OCI-LY1 (cell line): ENCODE data around the gene MCF2L2.

Source experiments
- H2AFZ ChIP-seq: fragments of 200-600 bp; sonication (generic), shearing (Covaris generic); 2 replicates; pipeline ENCODE4 v1.6.0; 2014; ENCODE audit warnings: antibody characterized with exemption, mild to moderate bottlenecking, low read length
- H3F3A ChIP-seq: fragments of 200-600 bp; sonication (generic), shearing (Covaris generic); 2 replicates; pipeline ENCODE4 v1.6.0; 2014; ENCODE audit warnings: mild to moderate bottlenecking, antibody characterized with exemption, low read length, moderate library complexity; ENCODE audit not compliant: insufficient read depth
- H3K27ac ChIP-seq: fragments of 200-600 bp; sonication (generic); 2 replicates; pipeline ENCODE4 v1.5.1; 2014; ENCODE audit warnings: low read length, mixed run types, mild to moderate bottlenecking, low read depth; ENCODE audit not compliant: poor library complexity, severe bottlenecking
- H3K27me3 ChIP-seq: fragments of 200-600 bp; sonication (generic); 2 replicates; pipeline ENCODE4 v1.6.0; 2014; ENCODE audit warnings: antibody characterized with exemption, mild to moderate bottlenecking, low read length, moderate library complexity; ENCODE audit not compliant: insufficient read depth
- H3K36me3 ChIP-seq: fragments of 200-600 bp; sonication (generic); 2 replicates; pipeline ENCODE4 v1.6.1; 2014; ENCODE audit warnings: mild to moderate bottlenecking, antibody characterized with exemption, low read length, moderate library complexity, mixed read lengths; ENCODE audit not compliant: insufficient read depth
- H3K4me1 ChIP-seq: fragments of 200-600 bp; sonication (generic); 2 replicates; pipeline ENCODE4 v1.5.1; 2014; ENCODE audit warnings: mild to moderate bottlenecking, low read length, moderate library complexity; ENCODE audit not compliant: insufficient read depth, severe bottlenecking
- H3K4me2 ChIP-seq: fragments of 200-600 bp; sonication (generic), shearing (Covaris generic); 2 replicates; pipeline ENCODE4 v1.6.1; 2014; ENCODE audit warnings: low read length
- H3K4me3 ChIP-seq: fragments of 200-600 bp; sonication (generic); 2 replicates; pipeline ENCODE4 v1.5.1; 2014; ENCODE audit warnings: low read length, low read depth, mild to moderate bottlenecking, mixed read lengths; ENCODE audit not compliant: poor library complexity, severe bottlenecking
- H3K79me2 ChIP-seq: fragments of 200-600 bp; shearing (Covaris generic); 2 replicates; pipeline ENCODE4 v1.6.1; 2016; ENCODE audit warnings: mixed run types, low read length, mixed read lengths; ENCODE audit not compliant: insufficient read depth
- H3K9ac ChIP-seq: fragments of 200-600 bp; sonication (generic), shearing (Covaris generic); 2 replicates; pipeline ENCODE4 v1.6.1; 2014; ENCODE audit warnings: mild to moderate bottlenecking, low read length, mixed read lengths
- H3K9me2 ChIP-seq: fragments of 200-600 bp; sonication (generic), shearing (Covaris generic); 2 replicates; pipeline ENCODE4 v1.6.1; 2014; ENCODE audit warnings: low read depth, mild to moderate bottlenecking, low read length, mixed read lengths
- H3K9me3 ChIP-seq: fragments of 200-600 bp; shearing (Covaris generic); 2 replicates; pipeline ENCODE4 v1.6.1; 2014; ENCODE audit warnings: low read length, mixed read lengths
- H4K20me1 ChIP-seq: fragments of 200-600 bp; sonication (generic), shearing (Covaris generic); 2 replicates; pipeline ENCODE4 v1.6.0; 2016; ENCODE audit warnings: mild to moderate bottlenecking, low read length; ENCODE audit not compliant: insufficient read depth
- CTCF ChIP-seq: fragments of 200-600 bp; sonication (generic), shearing (Covaris generic); IDR thresholded peaks from 2 replicates; pipeline ENCODE4 v1.5.1; 2017; ENCODE audit warnings: mild to moderate bottlenecking, antibody characterized with exemption, low read length, moderate library complexity, mixed read lengths
- EZH2 ChIP-seq: fragments of 200-600 bp; sonication (generic), shearing (Covaris generic); IDR thresholded peaks from 2 replicates; pipeline ENCODE4 v1.8.0; 2017; ENCODE audit warnings: borderline replicate concordance, mixed run types, mild to moderate bottlenecking, antibody characterized with exemption, low read length, moderate library complexity, mixed read lengths

Gene MCF2L2

GRCh38 chr3:183255348-183255730 lies 173.1 kb downstream of the MCF2L2 start:
- TF ChIP-seq EZH2 (no peak), CTCF (no peak)
- Histone ChIP-seq H3K79me2 (no peaks in the 10 kb centered on the region), H3K9me2 (no peaks in the 10 kb centered on the region), H3K9ac (no peak overlapping the region), H3K36me3 (no peaks in the 10 kb centered on the region), H3K4me3 (no peak overlapping the region), H3K4me2 (no peak overlapping the region), H3K27ac (no peak overlapping the region), H3K4me1 (no peaks in the 10 kb centered on the region), H3F3A (no peaks in the 10 kb centered on the region), H3K27me3 (peaks cover 6% of the 10 kb centered on the region; the same call in 1 of the 2 replicates), H2AFZ (no peak overlapping the region), H4K20me1 (no peaks in the 10 kb centered on the region), H3K9me3 (no peaks in the 10 kb centered on the region)

- H3K4me2 ChIP-seq = no peak overlapping the region
- H3F3A ChIP-seq = no peaks in the 10 kb centered on the region
- H3K4me1 ChIP-seq = no peaks in the 10 kb centered on the region
- H3K27me3 ChIP-seq = peaks cover 3% of the 10 kb centered on the region; the same call in 1 of the 2 replicates
- TF ChIP-seq EZH2 (no peak), CTCF (no peak)
- H4K20me1 ChIP-seq = no peaks in the 10 kb centered on the region
- no peak overlapping the region for H3K27ac ChIP-seq
- H3K36me3 ChIP-seq = no peaks in the 10 kb centered on the region
- no peak overlapping the region for H2AFZ ChIP-seq
- no peak overlapping the region for H3K9ac ChIP-seq
- H3K79me2 ChIP-seq = no peaks in the 10 kb centered on the region
- H3K9me2 ChIP-seq = no peaks in the 10 kb centered on the region
- no peak overlapping the region for H3K4me3 ChIP-seq
- no peaks in the 10 kb centered on the region for H3K9me3 ChIP-seq
These were observed 173.7 kb downstream of the MCF2L2 start for GRCh38 chr3:183254487-183255347.

- H3K9ac ChIP-seq = no peak overlapping the region
- H3K27ac ChIP-seq = no peak overlapping the region
- H3K36me3 ChIP-seq = no peaks in the 10 kb centered on the region
- H3K4me1 ChIP-seq = no peaks in the 10 kb centered on the region
- TF ChIP-seq EZH2 (no peak), CTCF (no peak)
- H3K9me3 ChIP-seq = no peaks in the 10 kb centered on the region
- H3F3A ChIP-seq = no peaks in the 10 kb centered on the region
- no peak overlapping the region for H3K4me3 ChIP-seq
- H2AFZ ChIP-seq = no peak overlapping the region
- no peaks in the 10 kb centered on the region; the same call in 1 of the 2 replicates for H3K27me3 ChIP-seq
- H4K20me1 ChIP-seq = no peaks in the 10 kb centered on the region
- no peaks in the 10 kb centered on the region for H3K79me2 ChIP-seq
- no peak overlapping the region for H3K4me2 ChIP-seq
- H3K9me2 ChIP-seq = no peaks in the 10 kb centered on the region
These were observed 174.6 kb downstream of the MCF2L2 start for GRCh38 chr3:183253528-183254486.
